ENCODE results near the gene CACNA1A.
A peak's percentile ranks its signal among the peaks of the same experiment; 100 is the strongest.
"Not testable (repeated sequence)": the region's sequence is repeated elsewhere in the genome, so short reads cannot be mapped to it uniquely, and the experiment has no call there.

CACNA1A gene

DNA sequence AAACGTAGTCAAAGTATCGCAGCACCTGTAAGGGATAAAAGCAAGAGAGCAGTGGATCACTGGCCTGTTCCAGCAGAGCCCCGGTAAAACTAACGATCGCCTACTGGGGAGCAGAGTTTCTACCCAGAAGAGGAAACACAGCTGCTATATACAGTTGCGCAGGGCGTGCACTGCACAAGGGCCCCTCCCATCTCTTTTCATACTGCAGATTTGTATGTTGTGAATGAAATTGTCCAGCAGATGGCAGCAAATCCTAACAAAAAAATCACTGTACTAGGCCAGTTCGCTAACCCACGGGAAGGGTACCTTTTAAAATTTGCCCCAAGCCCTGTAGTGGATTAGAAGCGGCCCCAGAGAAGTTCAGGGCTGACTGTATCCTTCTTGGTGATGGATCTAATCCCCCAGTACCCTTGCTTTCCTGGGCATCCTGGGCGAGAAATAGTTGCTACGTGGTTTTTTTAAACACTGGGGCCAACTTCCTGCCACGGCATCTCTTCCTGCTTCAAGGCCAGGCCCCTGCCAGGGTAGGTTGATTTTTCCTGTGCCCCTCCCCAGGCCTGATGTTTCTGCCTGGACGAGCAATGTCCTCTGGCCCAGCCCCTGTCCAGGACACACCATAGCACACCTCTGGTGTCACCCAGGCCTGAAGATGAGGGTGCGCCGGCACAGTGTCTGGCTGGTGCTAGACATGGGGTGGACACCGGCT lies 229.0 kb downstream of the CACNA1A start:
- DNase-seq (ENCODE audit: low read depth) = peak; percentile 17

DNA sequence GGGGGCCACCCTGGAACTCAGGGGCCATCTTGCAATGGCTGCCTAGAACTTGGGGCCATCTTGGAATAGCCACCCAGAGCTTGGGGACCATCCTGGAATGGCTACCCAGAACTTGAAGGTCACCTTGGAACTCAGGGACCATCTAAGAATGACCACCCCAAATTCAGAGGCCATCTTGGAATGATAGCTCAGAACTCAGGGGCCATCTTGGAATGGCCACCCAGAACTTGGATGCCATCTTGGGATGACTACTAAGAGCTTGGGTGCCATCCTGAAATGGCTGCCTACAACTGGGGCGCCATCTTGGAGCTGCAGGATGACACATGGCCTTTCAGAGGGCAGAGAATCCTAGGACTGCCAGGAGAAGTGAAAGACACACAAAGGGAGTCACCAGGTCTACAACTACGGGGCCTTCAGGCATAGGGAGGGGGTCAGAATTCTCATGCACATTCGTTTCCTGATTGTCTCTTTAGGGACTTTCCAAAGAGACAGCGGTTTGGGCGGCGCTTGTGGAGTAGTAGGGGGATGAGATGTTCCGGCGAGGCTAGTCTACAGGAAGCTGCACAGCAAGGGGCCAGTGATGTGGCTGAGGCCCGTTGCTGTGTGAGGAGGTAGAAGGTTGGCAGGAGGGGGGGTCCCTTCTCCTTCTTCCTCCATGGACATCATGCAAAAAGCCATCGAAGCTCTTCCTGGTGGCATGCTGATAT lies 231.1 kb downstream of the CACNA1A start:
- no peak for DNase-seq (ENCODE audit: low read depth)

- DNase-seq (ENCODE audit: low read depth) = no peak
Measured at GRCh38 chr19:13270514-13271105, 235.7 kb downstream of the CACNA1A start.

DNA sequence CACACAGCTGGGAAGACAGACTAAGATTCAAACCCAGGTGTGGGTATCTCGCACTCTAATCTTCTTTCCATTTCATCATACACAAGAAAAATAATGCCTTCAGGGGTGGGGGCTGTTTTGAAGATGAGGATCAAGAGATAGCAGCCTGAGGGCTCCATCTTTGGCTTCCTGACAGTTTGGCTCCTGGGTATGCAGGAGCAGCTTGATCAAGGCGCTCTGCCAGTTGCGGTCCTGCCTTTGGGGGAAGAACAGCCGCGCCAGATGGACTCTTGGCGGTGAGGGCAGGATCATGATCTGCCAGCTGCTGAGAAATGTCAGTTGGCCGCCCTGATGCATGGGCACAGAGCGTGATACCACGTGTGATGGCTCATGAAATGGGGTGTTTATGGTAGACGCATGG lies 236.9 kb downstream of the CACNA1A start:
- DNase-seq (ENCODE audit: low read depth) = no peak

DNA sequence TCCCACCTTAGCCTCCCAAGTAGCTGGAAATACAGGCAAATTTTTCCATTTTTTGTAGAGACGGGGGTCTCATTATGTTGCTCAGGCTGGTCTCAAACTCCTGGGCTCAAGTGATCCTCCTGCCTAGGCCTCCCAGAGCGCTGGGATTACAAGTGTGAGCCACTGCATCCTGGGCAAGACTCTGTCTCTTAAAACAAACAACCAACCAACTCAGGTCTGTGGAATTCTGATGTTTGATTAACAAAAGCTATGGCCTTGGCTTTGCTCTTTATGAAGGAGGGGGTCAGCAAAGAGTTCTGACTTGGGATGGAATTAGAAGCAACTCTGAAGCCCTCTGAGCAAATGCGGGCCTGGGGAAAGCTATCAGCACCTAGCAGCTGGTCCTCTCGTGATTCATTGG lies 238.4 kb downstream of the CACNA1A start:
- no peak for DNase-seq (ENCODE audit: low read depth)

GRCh38 chr19:13267131-13267530 lies 239.1 kb downstream of the CACNA1A start:
- DNase-seq (ENCODE audit: low read depth) = no peak

DNA sequence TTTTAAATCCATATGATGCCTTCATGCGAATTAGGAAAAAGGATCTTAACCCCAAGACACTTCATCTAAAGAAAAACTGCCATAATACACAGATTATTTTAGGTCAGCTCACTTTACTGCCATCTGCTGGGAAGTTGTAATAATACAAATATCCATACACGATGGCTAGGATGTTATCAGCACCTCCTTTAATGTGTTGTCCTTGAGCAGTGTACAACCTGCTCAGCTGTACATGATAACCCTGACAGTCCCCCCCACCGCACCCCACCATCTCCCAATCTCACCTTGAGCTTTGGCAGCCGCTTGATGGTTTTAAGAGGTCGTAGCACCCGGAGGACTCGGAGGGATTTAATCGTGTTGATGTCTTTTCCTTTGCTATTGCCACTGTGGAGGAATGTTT lies 243.8 kb downstream of the CACNA1A start:
- no peak for DNase-seq (ENCODE audit: low read depth)

GRCh38 chr19:13260883-13261653 lies 245.2 kb downstream of the CACNA1A start:
- DNase-seq (ENCODE audit: low read depth) = no peak

- DNase-seq (ENCODE audit: low read depth) = no peak
Measured at GRCh38 chr19:13256918-13257317, 249.4 kb downstream of the CACNA1A start.

- not testable (repeated sequence) for DNase-seq (ENCODE audit: low read depth)
Measured at GRCh38 chr19:13256398-13256797, 249.9 kb downstream of the CACNA1A start.

- no peak for DNase-seq (ENCODE audit: low read depth)
Measured at GRCh38 chr19:13255719-13256059, 250.6 kb downstream of the CACNA1A start.

GRCh38 chr19:13255041-13255718 lies 251.1 kb downstream of the CACNA1A start:
- no peak for DNase-seq (ENCODE audit: low read depth)

DNA sequence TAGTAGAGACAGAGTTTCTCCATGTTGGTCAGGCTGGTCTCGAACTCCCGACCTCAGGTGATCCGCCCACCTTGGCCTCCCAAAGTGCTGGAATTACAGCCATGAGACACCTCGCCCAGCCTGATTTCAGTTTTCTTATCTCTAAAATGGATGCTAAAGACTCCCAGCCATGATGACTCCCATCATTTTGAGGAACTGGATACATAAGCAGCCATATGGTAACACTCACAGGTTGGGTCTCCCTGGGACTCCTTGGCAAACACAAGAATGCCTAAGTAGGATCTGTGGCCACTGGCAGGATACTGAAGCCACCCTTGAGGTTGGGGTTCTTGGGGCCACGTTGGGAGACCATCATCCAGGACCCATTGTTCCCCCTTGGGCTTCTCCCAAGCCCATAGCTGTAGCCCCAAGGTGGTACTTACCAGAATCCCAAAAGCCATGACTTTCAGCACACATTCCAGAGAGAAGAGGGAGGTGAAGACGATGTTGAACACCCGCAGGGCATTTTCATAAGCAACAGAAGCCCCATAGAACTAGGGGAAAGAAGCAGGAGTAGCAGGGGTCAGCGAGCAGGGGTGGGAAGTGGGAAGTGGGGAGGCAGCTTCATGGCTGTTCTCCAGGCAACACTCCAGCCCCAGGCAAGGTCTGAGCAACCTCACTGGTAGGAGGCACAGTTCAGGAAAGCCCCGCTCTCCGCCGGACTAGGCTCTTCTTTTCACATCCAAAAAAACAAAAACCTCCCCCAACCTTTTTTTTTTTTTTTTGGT lies 253.5 kb downstream of the CACNA1A start:
- DNase-seq (ENCODE audit: low read depth) = no peak

DNA sequence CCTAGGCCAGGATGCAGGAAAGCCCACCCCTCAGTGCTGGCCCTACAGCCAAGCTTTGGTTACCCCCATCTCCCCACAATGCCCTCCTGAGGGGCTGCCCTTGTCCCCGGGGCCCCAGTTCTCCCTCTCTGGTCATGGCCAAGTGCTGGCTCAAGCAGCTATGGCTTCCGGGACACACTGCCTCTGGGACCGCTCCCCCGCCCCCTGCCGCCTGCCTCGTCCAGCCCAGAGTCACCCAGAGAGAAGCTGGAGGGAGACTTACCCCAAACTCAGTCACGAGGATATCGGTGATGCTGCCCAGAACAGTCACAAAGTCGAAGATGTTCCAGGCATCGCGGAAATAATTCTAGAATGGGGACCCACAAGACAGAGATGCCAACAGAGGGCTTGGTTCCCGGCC lies 261.4 kb downstream of the CACNA1A start:
- no peak for DNase-seq (ENCODE audit: low read depth)

GRCh38 chr19:13241231-13242104 lies 264.8 kb downstream of the CACNA1A start:
- DNase-seq (ENCODE audit: low read depth) = peak; percentile 25

GRCh38 chr19:13240312-13241022 lies 265.8 kb downstream of the CACNA1A start:
- no peak for DNase-seq (ENCODE audit: low read depth)

DNA sequence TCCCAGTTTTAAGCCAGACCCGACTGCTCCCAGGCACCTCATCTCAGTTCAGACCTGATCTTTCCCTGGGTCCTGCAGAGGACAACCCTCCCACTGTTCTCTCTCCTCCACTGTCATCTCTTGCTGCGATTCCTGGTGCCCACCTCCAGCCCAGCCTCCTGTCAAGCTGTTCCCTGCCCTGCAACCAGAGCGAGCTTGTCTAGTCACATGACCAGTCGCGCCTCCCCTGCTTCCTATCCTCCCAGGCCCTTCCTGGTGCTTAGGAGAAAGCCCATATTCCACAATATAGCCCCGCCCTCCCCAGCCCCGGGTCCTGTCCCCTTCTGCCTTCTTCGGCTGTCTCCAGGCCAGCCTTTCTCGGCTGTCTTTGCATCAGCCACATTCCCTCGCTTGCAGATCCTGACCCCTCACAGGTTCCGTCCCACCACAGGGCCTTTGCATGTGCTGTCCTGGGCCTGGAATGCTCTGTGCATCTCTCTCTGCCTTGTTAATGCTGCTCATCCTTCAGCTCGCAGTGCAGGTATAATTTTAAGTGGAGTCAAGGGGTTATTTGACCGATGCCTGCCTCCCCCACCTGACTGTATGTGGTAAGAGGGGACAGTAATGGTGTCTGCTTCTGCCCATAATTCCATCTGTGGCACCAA lies 267.3 kb downstream of the CACNA1A start:
- DNase-seq (ENCODE audit: low read depth) = no peak

GRCh38 chr19:13234518-13234917 lies 271.8 kb downstream of the CACNA1A start:
- DNase-seq (ENCODE audit: low read depth) = peak; percentile 40

- DNase-seq (ENCODE audit: low read depth) = no peak
Measured at GRCh38 chr19:13231663-13232062, 274.6 kb downstream of the CACNA1A start.

Measured in activated T-helper 9 cell treated with anti-CD3 and anti-CD28 coated beads, Interleukin-2, amount 50 U/mL, for 16 hours (primary cell).